ENCODE data around the gene DOK7.

The DOK7 gene

GRCh38 chr4:3462790-3463415 lies at the start of gene DOK7:
Gene DOK7 (plus strand): TSS chr4:3463306. CDS start chr4:3463376, 70 bp downstream.
- DNase-seq, result no peak

GRCh38 chr4:3413675-3414420 lies 49.3 kb upstream of the DOK7 start:
- peak; percentile 11 for DNase-seq

GRCh38 chr4:3414421-3415279 lies 48.5 kb upstream of the DOK7 start:
- peak; percentile 32 for DNase-seq

GRCh38 chr4:3415471-3416141 lies 47.5 kb upstream of the DOK7 start:
- peak; percentile 30 for DNase-seq

- no peak for DNase-seq
Observed at GRCh38 chr4:3416270-3416669, 46.8 kb upstream of the DOK7 start.

- peak; percentile 18 for DNase-seq
Observed at GRCh38 chr4:3416821-3417221, 46.3 kb upstream of the DOK7 start.

GRCh38 chr4:3417448-3417847 lies 45.7 kb upstream of the DOK7 start:
- DNase-seq, result peak; percentile 16

GRCh38 chr4:3418029-3418762 lies 44.9 kb upstream of the DOK7 start:
- peak; percentile 20 for DNase-seq

GRCh38 chr4:3419836-3420605 lies 43.1 kb upstream of the DOK7 start:
- DNase-seq, result peak; percentile 6

GRCh38 chr4:3420606-3420955 lies 42.5 kb upstream of the DOK7 start:
- peak; percentile 6 for DNase-seq

GRCh38 chr4:3420956-3421355 lies 42.1 kb upstream of the DOK7 start:
- DNase-seq, result no peak

- no peak for DNase-seq
Observed at GRCh38 chr4:3421470-3421869, 41.6 kb upstream of the DOK7 start.

- DNase-seq, result no peak
Observed at GRCh38 chr4:3422241-3422801, 40.8 kb upstream of the DOK7 start.

GRCh38 chr4:3422808-3423297 lies 40.3 kb upstream of the DOK7 start:
- DNase-seq, result no peak

GRCh38 chr4:3423406-3423805 lies 39.7 kb upstream of the DOK7 start:
- no peak for DNase-seq

- no peak for DNase-seq
Observed at GRCh38 chr4:3423952-3424351, 39.2 kb upstream of the DOK7 start.

- no peak for DNase-seq
Observed at GRCh38 chr4:3424522-3425095, 38.5 kb upstream of the DOK7 start.

- no peak for DNase-seq
Observed at GRCh38 chr4:3426465-3427133, 36.5 kb upstream of the DOK7 start.

GRCh38 chr4:3427134-3427476 lies 36.0 kb upstream of the DOK7 start:
- DNase-seq, result no peak
